K562 (cell line): ENCODE data around the gene MTG2. TPM values are rescaled to one million over a fixed set of nuclear protein-coding genes. Genes with fewer than 3 reads are reported as not detected.

Experiments used
- ARNT ChIP-seq, 2 experiments: fragments of 450-650 bp; IDR thresholded peaks; 2 replicates each; pipeline ENCODE4 v1.6.1; 2016; ENCODE audit warnings: mild to moderate bottlenecking in 1 of 2
- CBFA2T2 ChIP-seq: fragments of 450-650 bp; conservative IDR thresholded peaks from 2 replicates; pipeline ENCODE4 v1.6.1; 2017; ENCODE audit warnings: mild to moderate bottlenecking
- CBX5 ChIP-seq: IDR thresholded peaks from 2 replicates; pipeline ENCODE4 v1.6.1; 2014; ENCODE audit warnings: low read depth, borderline replicate concordance
- ESRRB ChIP-seq: fragments of 250-450 bp; sonication (Bioruptor Pico); IDR thresholded peaks from 2 replicates; pipeline ENCODE4 v1.5.0; 2020; ENCODE audit warnings: mild to moderate bottlenecking, moderate library complexity, borderline replicate concordance
- FOS ChIP-seq: IDR thresholded peaks from 3 replicates; pipeline ENCODE4 v1.6.1; 2011; ENCODE audit not compliant: insufficient read length; ENCODE audit errors: extremely low read depth
- JUND ChIP-seq, 2 experiments: IDR thresholded peaks; 2 replicates in 1 of 2; 3 replicates in 1 of 2; pipeline ENCODE4 v1.6.1; 2011; ENCODE audit warnings: borderline replicate concordance in 2 of 2, low read depth in 2 of 2, low read length in 2 of 2, improper control_type of control experiment in 1 of 2, missing biosample characterization in 1 of 2, missing genetic modification characterization in 1 of 2, missing genetic modification reagents in 1 of 2
- KAT2B ChIP-seq: IDR thresholded peaks from one replicate; pipeline ENCODE4 v1.6.1; 2012; ENCODE audit warnings: low read depth, mild to moderate bottlenecking, control low read depth, inconsistent platforms, low read length, moderate library complexity
- NCOA2 ChIP-seq, 2 experiments: fragments of 450-650 bp; IDR thresholded peaks; 2 replicates each; pipeline ENCODE4 v1.6.1; 2018; ENCODE audit warnings: mild to moderate bottlenecking in 2 of 2, moderate library complexity in 1 of 2; ENCODE audit not compliant: partially characterized antibody in 2 of 2
- PHB ChIP-seq: fragments of 250-450 bp; sonication (Bioruptor Pico); IDR thresholded peaks from 2 replicates; pipeline ENCODE4 v1.5.0; 2021
- SMAD4 ChIP-seq: fragments of 250-450 bp; sonication (Bioruptor Pico); conservative IDR thresholded peaks from 2 replicates; pipeline ENCODE4 v1.8.0; 2021; ENCODE audit warnings: inconsistent platforms, mild to moderate bottlenecking, moderate library complexity
- TSC22D4 ChIP-seq: fragments of 450-650 bp; IDR thresholded peaks from 2 replicates; pipeline ENCODE4 v1.6.1; 2016; ENCODE audit warnings: missing genetic modification characterization, missing biosample characterization, control low read depth
- TSHZ1 ChIP-seq: fragments of 250-450 bp; sonication (Bioruptor Pico); IDR thresholded peaks from 2 replicates; pipeline ENCODE4 v1.4.0; 2020; ENCODE audit warnings: mild to moderate bottlenecking, moderate library complexity
- ZNF384 ChIP-seq: IDR thresholded peaks from 2 replicates; pipeline ENCODE4 v1.6.1; 2012; ENCODE audit warnings: low read depth, low read length, improper control_type of control experiment
- ZNF407 ChIP-seq: fragments of 450-650 bp; IDR thresholded peaks from 2 replicates; pipeline ENCODE4 v1.6.1; 2016; ENCODE audit warnings: low read depth
- ZNF780A ChIP-seq: fragments of 250-450 bp; sonication (Bioruptor Pico); IDR thresholded peaks from 2 replicates; pipeline ENCODE4 v1.5.0; 2021; ENCODE audit warnings: mild to moderate bottlenecking
- polyA plus RNA-seq, 8 experiments: library from polyadenylated mRNA; depleted of rRNA in 4 of 8; stranded (reverse) in 5 of 8; unstranded in 3 of 8; fragments of >200 nt; fragmentation: Nextera tagmentation in 2 of 8; fragmentation: Illumina TruSeq in 1 of 8; extraction: Ambion mirVana in 2 of 8; extraction: Trizol in 1 of 8; gene quantifications; 2 replicates each; pipeline versions ENCODE4 v1.2.1 to v1.2.3, GENCODE V29; 2011 to 2014; ENCODE audit warnings: inconsistent platforms in 1 of 8, missing spikeins in 1 of 8
- total RNA-seq, 7 experiments: library from RNA; depleted of rRNA in 6 of 7; stranded (reverse); fragments of >200 nt in 6 of 7; fragmentation: Illumina TruSeq in 2 of 7; extraction: Trizol in 2 of 7; gene quantifications; 2 replicates each; pipeline versions ENCODE4 v1.2.1 to v1.2.3, GENCODE V29; 2011 to 2021; ENCODE audit warnings: low replicate concordance in 1 of 7
- TF ChIP-seq, protein P1 (sequence below): fragments of 250-450 bp; sonication (Bioruptor Pico); IDR thresholded peaks from 2 replicates; pipeline ENCODE4 v1.9.0; 2021; ENCODE audit warnings: mild to moderate bottlenecking

The MTG2 gene
- total and polyA plus RNA-seq, 9 of the 15 experiments (the other 6 are each of a cell fraction or from before 2014, with no cell fraction given): 8.7 to 67.5 (median 44.5) TPM

DNA sequence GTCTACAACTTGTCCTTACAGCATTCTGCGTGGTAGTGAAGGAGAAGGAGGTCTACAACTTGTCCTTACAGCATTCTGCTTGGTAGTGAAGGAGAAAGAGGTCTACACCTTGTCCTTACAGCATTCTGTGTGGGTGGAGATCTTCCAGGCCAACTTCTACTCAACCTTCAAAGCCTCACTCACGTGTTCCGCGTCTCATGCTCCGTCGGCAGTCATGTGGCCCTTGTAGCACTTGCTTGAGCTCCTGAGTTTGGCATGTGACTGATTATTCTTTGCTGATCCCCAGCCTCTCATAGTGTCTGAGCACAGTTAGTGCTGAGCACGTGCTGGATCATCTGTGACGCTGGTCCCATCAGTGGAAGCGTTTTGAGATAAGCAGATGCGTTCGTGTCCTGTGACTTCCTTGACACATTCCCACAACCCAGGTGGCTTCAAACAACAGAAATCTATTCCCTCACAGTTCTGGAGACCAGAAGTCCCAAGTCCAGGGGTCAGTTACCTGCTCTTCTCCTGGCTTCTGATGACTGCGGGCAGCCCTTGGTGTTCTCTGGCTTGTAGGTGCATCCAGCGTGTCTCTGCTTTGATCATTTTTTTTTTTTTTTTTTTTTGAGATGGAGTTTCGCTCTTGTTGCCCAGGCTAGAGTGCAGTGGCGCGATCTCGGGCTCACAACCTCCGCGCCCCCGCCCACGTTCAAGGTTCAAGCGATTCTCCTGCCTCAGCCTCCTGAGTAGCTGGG lies 36.6 kb upstream of the MTG2 start (continued):
- peak; percentile 86 for TF ChIP-seq CBFA2T2
- TF ChIP-seq CBX5: no peak
- peak; percentile 58; the same call in 1 of the 2 replicates for TF ChIP-seq JUND (IDR thresholded peaks at IDR 0.05; ENCODE audit: borderline replicate concordance, low read depth, low read length)
- TF ChIP-seq JUND (tag; IDR thresholded peaks at IDR 0.05; ENCODE audit: borderline replicate concordance, low read depth, low read length): no peak
- 0 out of 4 replicates have a peak, but pooled peaks of 1 of the 2 experiments have one; percentile 36 for TF ChIP-seq ARNT (IDR thresholded peaks at IDR 0.05)
- TF ChIP-seq TSHZ1 (CRISPR knock-in tag): no peak
- no peak for TF ChIP-seq ZNF407
- TF ChIP-seq SMAD4 (CRISPR knock-in tag): peak; percentile 82
- no peak for TF ChIP-seq PHB (CRISPR knock-in tag)
- TF ChIP-seq, protein P1, sequence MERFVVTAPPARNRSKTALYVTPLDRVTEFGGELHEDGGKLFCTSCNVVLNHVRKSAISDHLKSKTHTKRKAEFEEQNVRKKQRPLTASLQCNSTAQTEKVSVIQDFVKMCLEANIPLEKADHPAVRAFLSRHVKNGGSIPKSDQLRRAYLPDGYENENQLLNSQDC (CRISPR knock-in tag): no peak
- no peak for TF ChIP-seq FOS
- no peak for TF ChIP-seq ZNF780A (CRISPR knock-in tag)
- peak; percentile 67; the same call in 1 of the 2 replicates for TF ChIP-seq ZNF384
- no peak for TF ChIP-seq NCOA2 (IDR thresholded peaks at IDR 0.05; ENCODE audit: partially characterized antibody in 2 of 2)
- TF ChIP-seq TSC22D4 (tag): no peak
- TF ChIP-seq KAT2B: no peak
- no peak for TF ChIP-seq ESRRB (CRISPR knock-in tag)
